NB4 (cell line): Measurements from ENCODE around the gene EIF1.

Experiments used
- POLR2A ChIP-seq: IDR thresholded peaks from 2 replicates; pipeline ENCODE4 v1.6.1; 2011; ENCODE audit warnings: mild to moderate bottlenecking; ENCODE audit not compliant: insufficient read length; ENCODE audit errors: extremely low read depth
- TF ChIP-seq, protein P1 (sequence below): IDR thresholded peaks from one replicate; pipeline ENCODE4 v1.5.1; 2012; ENCODE audit warnings: low read depth, low read length
- TF ChIP-seq, protein P2 (sequence below): IDR thresholded peaks from 2 replicates; pipeline ENCODE4 v1.6.1; 2011; ENCODE audit warnings: low read depth, low read length

DNA sequence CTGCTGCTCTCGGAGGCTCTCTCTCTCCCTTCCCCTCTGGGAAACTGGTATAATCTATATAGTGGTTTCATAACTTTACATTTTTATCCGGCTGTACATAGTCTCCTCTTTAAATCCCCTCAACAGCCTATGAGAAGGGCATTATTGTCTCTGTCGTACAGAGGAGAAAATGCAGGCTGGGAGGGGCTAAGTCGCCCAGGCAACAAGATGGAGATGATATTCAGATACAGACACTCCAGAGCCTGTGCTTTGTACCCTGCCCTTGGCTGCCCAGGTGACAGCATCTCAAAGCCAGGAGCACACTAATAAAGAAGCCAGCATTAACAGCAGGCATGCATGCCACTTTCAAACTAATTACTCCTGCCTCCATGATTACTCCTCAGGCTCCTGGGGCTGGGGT, 4.7 kb upstream of the EIF1 start:
- TF ChIP-seq, protein P1, sequence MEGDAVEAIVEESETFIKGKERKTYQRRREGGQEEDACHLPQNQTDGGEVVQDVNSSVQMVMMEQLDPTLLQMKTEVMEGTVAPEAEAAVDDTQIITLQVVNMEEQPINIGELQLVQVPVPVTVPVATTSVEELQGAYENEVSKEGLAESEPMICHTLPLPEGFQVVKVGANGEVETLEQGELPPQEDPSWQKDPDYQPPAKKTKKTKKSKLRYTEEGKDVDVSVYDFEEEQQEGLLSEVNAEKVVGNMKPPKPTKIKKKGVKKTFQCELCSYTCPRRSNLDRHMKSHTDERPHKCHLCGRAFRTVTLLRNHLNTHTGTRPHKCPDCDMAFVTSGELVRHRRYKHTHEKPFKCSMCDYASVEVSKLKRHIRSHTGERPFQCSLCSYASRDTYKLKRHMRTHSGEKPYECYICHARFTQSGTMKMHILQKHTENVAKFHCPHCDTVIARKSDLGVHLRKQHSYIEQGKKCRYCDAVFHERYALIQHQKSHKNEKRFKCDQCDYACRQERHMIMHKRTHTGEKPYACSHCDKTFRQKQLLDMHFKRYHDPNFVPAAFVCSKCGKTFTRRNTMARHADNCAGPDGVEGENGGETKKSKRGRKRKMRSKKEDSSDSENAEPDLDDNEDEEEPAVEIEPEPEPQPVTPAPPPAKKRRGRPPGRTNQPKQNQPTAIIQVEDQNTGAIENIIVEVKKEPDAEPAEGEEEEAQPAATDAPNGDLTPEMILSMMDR: no peak
- TF ChIP-seq POLR2A: no peak
- TF ChIP-seq, protein P2, sequence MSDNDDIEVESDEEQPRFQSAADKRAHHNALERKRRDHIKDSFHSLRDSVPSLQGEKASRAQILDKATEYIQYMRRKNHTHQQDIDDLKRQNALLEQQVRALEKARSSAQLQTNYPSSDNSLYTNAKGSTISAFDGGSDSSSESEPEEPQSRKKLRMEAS: no peak
